Glutamatergic neuron (in vitro differentiated cells): ENCODE data around the gene SRGAP3. TPM values are rescaled to one million over a fixed set of nuclear protein-coding genes. Genes with fewer than 3 reads are reported as not detected.

Source experiments
- DNase-seq: peaks from one replicate; pipeline ENCODE4 v3.0.0; 2022
- H3K27ac Mint-ChIP-seq: one replicate; pipeline ENCODE4 v1.8.0; 2020; ENCODE audit warnings: mild to moderate bottlenecking, mixed read lengths, inconsistent platforms; ENCODE audit not compliant: unreplicated experiment
- H3K27me3 Mint-ChIP-seq: one replicate; pipeline ENCODE4 v1.8.0; 2020; ENCODE audit warnings: mild to moderate bottlenecking, moderate library complexity, mixed read lengths, inconsistent platforms; ENCODE audit not compliant: unreplicated experiment
- H3K36me3 Mint-ChIP-seq: one replicate; pipeline ENCODE4 v1.8.0; 2020; ENCODE audit warnings: mild to moderate bottlenecking, mixed read lengths, inconsistent platforms; ENCODE audit not compliant: unreplicated experiment
- H3K4me1 Mint-ChIP-seq: one replicate; pipeline ENCODE4 v1.8.0; 2020; ENCODE audit warnings: mild to moderate bottlenecking, low read depth, mixed read lengths, inconsistent platforms; ENCODE audit not compliant: unreplicated experiment
- H3K4me3 Mint-ChIP-seq: one replicate; pipeline ENCODE4 v1.8.0; 2020; ENCODE audit warnings: mild to moderate bottlenecking, mixed read lengths, inconsistent platforms; ENCODE audit not compliant: unreplicated experiment
- H3K9me3 Mint-ChIP-seq: one replicate; pipeline ENCODE4 v1.8.0; 2020; ENCODE audit warnings: mild to moderate bottlenecking, moderate library complexity, mixed read lengths, inconsistent platforms; ENCODE audit not compliant: unreplicated experiment
- CTCF ChIP-seq: fragments of 200-600 bp; sonication (generic); IDR thresholded peaks from one replicate; pipeline ENCODE4 v1.5.0; 2021; ENCODE audit not compliant: partially characterized antibody, unreplicated experiment
- total RNA-seq: library from RNA; stranded (reverse); fragmentation: NEBNext Ultra II Directional; extraction: Animal tissue kit (Norgen Biotek cat#: 25700); gene quantifications from one replicate; pipeline ENCODE4 v1.2.1, GENCODE V29; 2021; ENCODE audit not compliant: unreplicated experiment

Gene SRGAP3
- total RNA-seq, 1 donor from 2014 or later, result 197 TPM

GRCh38 chr3:9015250-9015649, 234.2 kb downstream of the SRGAP3 start:
- Mint-ChIP-seq H3K36me3 (no peaks in the 10 kb centered on the region), H3K4me1 (peaks cover 6% of the 10 kb centered on the region), H3K9me3 (peaks cover 5% of the 10 kb centered on the region), H3K4me3 (no peak overlapping the region), H3K27ac (no peak overlapping the region), H3K27me3 (peaks cover 3% of the 10 kb centered on the region)
- DNase-seq, result no peak
- TF ChIP-seq CTCF, result no peak

GRCh38 chr3:9013782-9014563, 235.5 kb downstream of the SRGAP3 start:
- Mint-ChIP-seq H3K4me1 (no peaks in the 10 kb centered on the region), H3K4me3 (no peak overlapping the region), H3K9me3 (peaks cover 2% of the 10 kb centered on the region), H3K36me3 (peaks cover 5% of the 10 kb centered on the region), H3K27ac (no peak overlapping the region), H3K27me3 (peaks cover 2% of the 10 kb centered on the region)
- DNase-seq, result no peak
- no peak for TF ChIP-seq CTCF

GRCh38 chr3:9012521-9012920, 236.9 kb downstream of the SRGAP3 start:
- Mint-ChIP-seq H3K9me3 (peaks cover 2% of the 10 kb centered on the region), H3K27ac (no peak overlapping the region), H3K27me3 (peaks cover 6% of the 10 kb centered on the region), H3K4me3 (no peak overlapping the region), H3K36me3 (peaks cover 9% of the 10 kb centered on the region), H3K4me1 (no peaks in the 10 kb centered on the region)
- TF ChIP-seq CTCF, result no peak
- DNase-seq, result no peak

- TF ChIP-seq CTCF, result no peak
- Mint-ChIP-seq H3K27me3 (peaks cover 8% of the 10 kb centered on the region), H3K4me1 (no peaks in the 10 kb centered on the region), H3K9me3 (peaks cover 2% of the 10 kb centered on the region), H3K27ac (no peak overlapping the region), H3K36me3 (peaks cover 9% of the 10 kb centered on the region), H3K4me3 (no peak overlapping the region)
- DNase-seq, result no peak
These were observed 239.4 kb downstream of the SRGAP3 start for GRCh38 chr3:9009976-9010545.
